T-helper 1 cell treated with Interleukin-12 subunit alpha and Interleukin-12 subunit beta and Interleukin-4 antibody, amounts not matched to agents 30 ng/mL and 1 ng/mL, for 36 hours (primary cell): ENCODE results near the gene HS1BP3. TPM values are rescaled to one million over a fixed set of nuclear protein-coding genes. Genes with fewer than 3 reads are reported as not detected.

ENCODE experiments used
- intact Hi-C: fragments of 100-400 bp; cut with micrococcal nuclease; formaldehyde crosslinking; loops from one replicate; pipeline ENCODE4 v1.15.1; 2024
- total RNA-seq: library from RNA; stranded (reverse); gene quantifications from 2 replicates; pipeline ENCODE4 v1.2.3, GENCODE V29; 2022

Gene HS1BP3
- total RNA-seq, 1 donor from 2014 or later, result 14.1 TPM

DNA sequence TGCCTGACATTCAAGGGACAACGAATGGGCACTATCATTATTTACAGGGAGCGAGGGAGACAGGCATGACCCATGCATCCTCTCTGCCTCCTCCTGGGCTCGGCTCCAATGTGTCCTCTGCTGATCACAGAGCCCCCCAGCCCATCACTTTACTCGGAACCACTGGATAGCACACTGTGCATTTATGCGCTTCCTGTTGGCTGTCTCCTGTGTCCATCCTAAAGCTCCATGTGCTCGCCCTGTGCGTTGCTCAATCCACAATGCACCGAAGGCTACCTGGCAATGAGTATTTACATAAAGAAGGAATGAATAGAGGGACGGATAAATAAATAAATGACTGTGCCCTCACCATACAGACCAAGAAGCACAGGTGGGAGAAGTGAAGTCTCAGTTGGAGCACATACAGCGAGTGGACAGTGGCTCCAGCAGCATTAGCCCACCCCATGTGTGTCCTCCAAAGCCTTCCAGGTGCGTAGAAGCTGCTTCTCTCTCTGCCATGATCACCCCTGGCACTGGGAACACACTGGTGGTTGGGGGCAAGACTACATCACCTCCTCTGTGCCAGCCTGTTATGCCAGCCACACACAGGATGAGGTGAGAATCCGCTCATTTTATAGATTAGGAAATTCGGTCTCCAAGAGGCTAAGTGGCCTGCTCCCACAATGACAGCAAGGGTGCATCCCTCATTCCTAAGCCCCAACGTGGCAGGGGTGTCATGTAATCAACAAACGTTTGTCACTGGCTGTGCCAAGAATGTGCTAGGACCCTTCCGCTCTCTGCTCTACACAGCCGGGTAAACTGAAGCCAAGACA, 13.7 kb upstream of the HS1BP3 start:
- intact Hi-C loops, result loop anchor here (5.0 kb wide), 1 partner anchor 378 kb away; the partner anchor contains the start of gene APOB

DNA sequence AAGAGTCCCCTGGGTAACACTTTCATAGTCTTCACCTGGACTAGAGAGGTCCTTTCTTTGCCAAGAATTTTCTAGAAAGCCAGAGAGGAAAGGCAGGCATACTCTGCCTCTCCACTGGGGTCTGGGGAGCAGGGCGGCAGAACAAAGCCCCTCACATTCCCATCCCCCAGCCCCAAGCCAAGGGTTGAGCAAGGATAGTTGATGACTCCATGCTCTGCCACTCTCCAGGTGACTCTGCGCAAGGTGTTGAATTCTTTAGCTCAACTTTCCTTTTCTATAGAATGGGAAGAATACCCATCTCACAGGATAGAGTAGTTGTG, 13.1 kb upstream of the HS1BP3 start:
- intact Hi-C loops, result loop anchor here (5.0 kb wide), 1 partner anchor 378 kb away; the partner anchor contains the start of gene APOB

DNA sequence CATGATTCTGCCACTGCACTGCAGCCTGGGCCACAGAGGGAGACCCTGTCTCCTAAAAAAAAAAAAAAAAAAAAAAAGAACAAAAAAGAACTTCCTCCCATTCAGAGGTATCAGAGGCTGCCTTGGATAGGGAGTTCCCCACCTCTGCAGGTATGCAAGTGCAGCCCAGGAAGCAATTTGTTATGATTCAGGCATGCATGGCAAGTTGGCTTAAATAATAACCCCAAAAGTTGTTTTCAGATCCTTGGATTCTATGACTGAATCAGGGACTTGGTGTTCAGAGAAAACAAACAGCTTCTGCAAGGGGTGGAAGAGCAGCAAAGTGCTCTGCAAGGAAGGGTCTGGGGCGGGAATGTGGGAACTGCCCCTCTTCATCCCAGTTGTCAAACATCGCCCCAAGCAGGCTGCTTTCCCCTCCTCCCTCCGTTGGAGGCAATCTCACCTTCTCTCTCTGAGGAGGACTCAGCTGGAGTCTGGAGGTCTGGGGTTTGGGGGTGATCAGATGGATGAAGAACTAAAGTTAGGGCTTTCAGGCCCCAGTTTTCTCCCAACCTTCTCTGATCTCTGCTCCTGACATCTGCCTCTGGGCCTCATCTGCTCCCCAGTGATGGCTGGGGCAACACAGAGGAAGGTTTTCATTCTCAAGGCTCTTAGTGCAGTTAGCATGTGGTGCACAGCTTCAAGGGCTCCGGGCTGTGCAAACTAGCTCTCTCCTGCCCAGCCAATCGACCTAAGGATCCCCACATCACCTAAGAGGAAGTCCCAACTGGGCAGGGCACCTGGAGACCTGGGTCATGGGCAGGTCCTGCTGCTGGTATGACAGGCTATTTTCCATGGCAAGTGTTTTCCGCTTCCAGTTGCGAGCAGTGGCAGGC, 12.5 kb upstream of the HS1BP3 start:
- intact Hi-C loops, result loop anchor here (5.0 kb wide), 1 partner anchor 379 kb away; the partner anchor contains the start of gene APOB

DNA sequence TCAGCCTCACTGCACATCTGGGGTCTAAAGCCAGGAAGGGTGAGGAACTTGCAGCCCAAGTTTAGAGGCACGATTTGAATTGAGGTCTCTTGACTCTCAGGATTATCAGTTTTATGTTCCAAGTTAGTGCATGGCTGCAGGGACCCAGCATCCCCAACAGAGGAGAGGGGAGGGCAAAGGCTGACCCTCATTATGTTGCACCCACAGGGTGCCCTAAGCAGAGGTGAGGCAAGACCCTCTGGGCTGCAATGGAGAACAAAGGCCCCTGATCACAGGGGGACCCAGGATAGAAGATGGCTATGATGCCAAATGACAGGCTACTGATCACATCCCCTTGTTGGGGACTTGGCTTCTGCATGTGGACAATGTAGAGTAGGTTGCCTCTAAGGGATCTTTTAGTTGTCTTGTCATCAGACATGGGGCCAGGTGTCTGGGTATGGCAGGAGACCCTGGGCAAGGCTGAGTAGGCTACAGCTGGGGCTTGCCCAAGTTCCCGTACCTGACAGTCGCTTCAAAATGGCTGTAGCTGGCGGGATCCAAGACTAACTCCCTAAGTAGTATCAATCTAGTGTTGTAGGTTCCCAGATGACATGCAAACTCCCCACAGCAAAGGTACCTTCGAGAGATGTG, 11.5 kb upstream of the HS1BP3 start:
- intact Hi-C loops, result loop anchor here (5.0 kb wide), 1 partner anchor 380 kb away; the partner anchor contains the start of gene APOB

- intact Hi-C loops, result loop anchor here (1.0 to 5.0 kb wide), 3 partner anchors 10 to 381 kb away; partner anchors contain the start of genes APOB and HS1BP3
Observed at GRCh38 chr2:20661421-20662307, 10.8 kb upstream of the HS1BP3 start.

GRCh38 chr2:20660506-20661420, 9.9 kb upstream of the HS1BP3 start:
- intact Hi-C loops, result loop anchor here (1.0 to 5.0 kb wide), 3 partner anchors 9 to 382 kb away; partner anchors contain the start of genes APOB and HS1BP3

- intact Hi-C loops, result no loop called here
Observed at GRCh38 chr2:20657522-20658235, 6.8 kb upstream of the HS1BP3 start.

DNA sequence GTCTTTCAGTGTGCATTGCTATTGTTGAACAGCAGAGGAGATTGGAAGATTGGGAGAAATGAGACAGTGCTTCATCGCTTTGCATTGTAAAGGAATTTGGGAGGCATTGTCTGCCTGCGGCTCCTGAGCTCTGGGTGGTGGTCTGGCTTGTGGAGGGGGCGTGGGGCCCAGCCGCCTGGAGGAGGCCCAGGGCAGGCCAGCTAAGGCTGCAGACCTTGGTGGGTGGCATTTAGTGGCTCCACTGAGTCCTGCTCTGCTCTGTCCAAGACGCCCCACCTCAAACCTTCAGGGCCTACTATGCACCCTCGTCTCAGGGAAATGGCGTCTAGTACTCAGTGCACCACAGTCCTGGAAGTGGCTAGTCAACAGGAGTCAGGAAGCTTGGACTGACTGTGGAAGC, 5.7 kb upstream of the HS1BP3 start:
- intact Hi-C loops, result no loop called here

DNA sequence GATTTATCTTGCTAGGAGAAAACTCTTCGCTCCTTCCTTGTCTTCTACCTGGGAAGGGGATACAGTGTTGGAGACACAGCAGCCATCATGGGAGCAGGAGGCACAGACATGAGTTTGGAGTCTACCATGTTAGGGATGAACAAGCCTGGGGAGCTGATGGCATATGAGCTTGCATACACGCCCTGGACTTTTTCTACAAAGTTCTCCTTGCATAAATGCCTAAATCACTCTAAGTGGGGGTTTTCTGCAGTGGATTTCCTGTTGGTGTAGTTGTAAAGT, 3.6 kb upstream of the HS1BP3 start:
- intact Hi-C loops, result loop anchor here (5.0 kb wide), 1 partner anchor 662 kb away; the partner anchor contains the start of gene WDR35

- intact Hi-C loops, result loop anchor here (5.0 kb wide), 1 partner anchor 662 kb away; the partner anchor contains the start of gene WDR35
Observed at GRCh38 chr2:20653695-20654534, 3.0 kb upstream of the HS1BP3 start.

DNA sequence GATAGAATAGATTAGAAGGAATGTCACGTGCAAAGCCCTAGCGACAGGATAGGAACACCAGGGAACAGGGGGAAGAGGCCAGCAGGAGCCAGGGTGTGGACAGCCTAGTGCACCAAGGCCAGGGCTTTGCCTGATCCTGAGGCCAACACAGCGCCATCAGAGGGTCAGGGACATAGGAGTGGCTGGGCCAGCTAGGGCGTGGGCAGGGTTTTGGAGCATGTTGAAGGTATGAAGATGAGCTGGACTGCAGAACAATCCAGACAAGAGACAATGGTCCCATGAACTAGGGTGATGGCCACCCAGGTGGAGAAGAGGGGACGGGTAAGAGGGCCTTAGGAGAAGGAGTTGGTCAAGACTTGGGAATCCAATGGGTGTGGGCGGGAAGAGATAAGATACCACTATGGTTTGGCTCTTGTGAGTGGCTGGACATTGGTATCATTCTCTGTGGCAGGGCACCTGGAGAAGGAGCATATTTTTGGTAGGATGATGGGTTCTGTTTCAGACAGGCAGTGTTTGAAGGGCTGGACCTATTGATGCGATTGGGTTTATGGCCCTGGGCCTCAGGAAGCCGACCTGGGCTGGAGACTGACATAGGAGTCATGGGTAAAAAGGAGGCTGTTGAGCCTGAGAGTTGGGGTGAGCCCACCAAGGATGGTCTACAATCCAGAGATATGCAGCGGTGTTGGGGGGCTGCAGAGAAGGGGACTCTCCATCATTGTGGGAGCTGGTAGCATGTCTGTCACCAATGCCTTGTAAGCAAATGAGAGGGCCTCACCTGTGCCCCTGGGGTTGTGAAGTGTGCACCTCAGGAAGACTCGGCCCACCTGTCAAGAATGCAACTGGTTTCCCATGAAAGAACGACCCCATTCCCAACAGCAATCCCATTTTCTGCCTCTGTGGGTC, 2.0 kb upstream of the HS1BP3 start:
- intact Hi-C loops, result loop anchor here (5.0 kb wide), 1 partner anchor 661 kb away; the partner anchor contains the start of gene WDR35

DNA sequence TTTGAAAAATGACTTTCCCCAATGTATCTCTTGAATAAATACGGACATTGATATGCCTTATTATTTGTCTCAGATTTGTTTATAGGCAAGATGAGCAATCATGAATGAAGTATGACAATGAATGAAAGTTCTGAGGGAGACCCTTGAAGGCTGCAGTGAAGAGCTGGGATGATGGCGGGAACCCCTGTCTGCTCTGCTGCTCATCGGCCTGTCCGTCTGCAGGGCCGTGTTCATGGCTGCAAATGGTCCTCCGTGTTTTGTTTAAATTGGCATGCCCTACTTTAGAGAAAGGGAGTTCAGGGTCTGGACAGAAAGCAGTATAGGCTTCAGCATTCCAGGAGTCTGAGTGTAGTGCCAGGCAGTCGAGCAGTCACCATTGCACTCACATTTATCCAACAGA, 1.2 kb upstream of the HS1BP3 start:
- intact Hi-C loops, result loop anchor here (5.0 kb wide), 1 partner anchor 660 kb away; the partner anchor contains the start of gene WDR35

GRCh38 chr2:20651731-20652099, 817 bp upstream of the HS1BP3 start:
- intact Hi-C loops, result loop anchor here (1.0 to 5.0 kb wide), 14 partner anchors 10 to 1305 kb away; partner anchors contain the start of genes RHOB, TTC32 and WDR35

GRCh38 chr2:20650393-20650876, 463 bp downstream of the HS1BP3 start:
- intact Hi-C loops, result loop anchor here (1.0 to 5.0 kb wide), 5 partner anchors 8 to 1304 kb away; partner anchors contain the start of genes TTC32 and WDR35

DNA sequence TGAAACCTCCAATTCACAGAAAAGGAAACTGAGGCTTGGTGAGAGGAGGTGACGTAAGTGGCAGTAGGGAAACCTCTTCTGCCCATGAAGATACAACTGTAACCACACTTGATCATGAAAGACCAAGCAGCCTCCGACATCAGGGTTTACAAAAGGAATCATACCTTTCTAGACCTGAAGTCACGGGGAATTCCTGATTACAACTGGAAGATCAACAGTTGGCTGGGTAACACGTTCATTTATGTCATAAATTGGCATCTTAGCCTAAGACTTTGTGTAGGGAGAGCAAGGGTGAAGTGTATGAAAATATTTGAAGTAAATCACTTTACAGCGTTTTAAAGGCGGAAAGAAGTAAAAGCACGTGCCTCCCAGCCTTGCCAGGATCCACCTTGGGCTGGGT, 922 bp downstream of the HS1BP3 start:
- intact Hi-C loops, result loop anchor here (1.0 to 5.0 kb wide), 5 partner anchors 8 to 1303 kb away; partner anchors contain the start of genes TTC32 and WDR35

DNA sequence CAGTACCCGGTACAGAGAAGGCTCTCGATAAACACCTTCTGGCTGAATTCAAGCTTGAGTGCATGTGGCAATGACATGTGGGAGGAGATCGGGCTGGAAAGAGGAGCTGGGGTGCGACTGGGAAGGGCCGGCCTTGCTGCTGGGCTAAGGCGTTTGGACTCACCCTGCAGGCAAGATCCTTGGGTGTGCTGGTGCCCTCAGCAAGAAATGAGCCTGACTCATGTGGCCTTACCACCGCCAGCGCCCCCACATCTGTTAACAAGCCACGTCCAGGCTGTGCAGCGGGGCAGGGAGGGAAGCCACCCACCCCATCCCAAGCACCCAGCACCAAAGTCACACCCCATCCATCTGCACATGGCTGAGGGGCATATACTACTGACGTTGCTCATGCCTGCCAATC, 1.3 kb downstream of the HS1BP3 start:
- intact Hi-C loops, result no loop called here
